HG02884 (cell line): ENCODE data around the gene KIAA0930.

Source experiments
- ATAC-seq: cut with Tn5 transposase; IDR thresholded peaks from one replicate; pipeline ENCODE4 v1.9.1; 2021; ENCODE audit warnings: mild to moderate bottlenecking, moderate library complexity; ENCODE audit not compliant: unreplicated experiment

The KIAA0930 gene

DNA sequence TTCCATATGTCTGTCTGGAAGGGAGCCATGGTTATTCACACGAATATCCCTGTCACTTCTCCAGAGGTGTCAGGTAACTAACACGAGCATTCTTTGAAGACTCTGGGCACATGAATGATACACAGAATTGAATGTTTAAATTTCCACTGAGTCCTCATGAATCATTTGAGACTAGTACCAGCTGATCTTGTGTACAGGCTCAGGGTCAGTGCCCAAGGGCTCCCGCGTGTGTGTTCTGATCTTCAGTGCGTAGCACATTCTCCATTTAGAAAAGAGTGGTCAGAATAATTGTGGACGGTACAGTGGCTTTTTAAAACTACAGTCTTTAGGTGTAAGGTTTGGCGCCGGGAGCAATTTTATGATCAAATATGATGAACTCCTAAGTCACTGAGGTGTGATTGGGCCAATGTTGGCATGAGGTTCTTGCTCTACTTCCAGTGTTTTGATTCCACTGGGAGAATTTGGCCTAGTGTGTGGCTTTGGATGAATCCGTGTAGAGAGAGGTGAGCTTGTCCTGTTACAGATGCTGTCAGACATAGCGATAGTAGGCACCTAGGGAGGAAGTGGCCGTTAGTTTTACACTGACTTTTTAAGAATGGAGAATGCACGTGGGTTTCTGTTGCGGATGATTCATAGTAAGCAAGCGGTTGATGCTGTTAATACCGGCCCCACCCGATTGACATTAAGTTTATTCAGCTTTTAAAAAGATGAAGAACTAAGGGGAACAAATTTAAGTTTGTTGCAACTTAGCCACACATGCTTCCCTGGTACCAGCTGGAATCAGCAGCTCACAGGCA, 54.8 kb downstream of the KIAA0930 start:
- ATAC-seq: no peak

DNA sequence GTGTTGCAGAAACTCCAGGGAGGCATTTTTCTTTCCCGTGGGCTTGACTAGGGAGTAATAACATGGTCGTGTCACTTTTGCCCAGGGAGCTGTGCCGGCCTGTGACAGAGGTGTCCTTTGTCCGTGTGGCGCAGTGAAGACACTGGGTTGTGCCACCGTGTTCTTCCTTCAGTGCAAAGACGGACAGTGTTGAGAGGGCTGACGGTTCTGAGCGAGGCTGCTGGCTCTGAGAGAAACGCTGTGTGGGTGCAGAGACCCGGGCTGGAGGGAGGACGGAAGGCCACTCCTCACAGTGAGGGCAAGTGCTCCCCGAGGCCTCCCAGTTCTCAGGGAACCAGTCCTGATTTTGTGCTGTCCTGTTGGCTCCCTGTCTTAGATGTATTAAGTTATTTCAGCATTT, 56.7 kb downstream of the KIAA0930 start:
- ATAC-seq: no peak

DNA sequence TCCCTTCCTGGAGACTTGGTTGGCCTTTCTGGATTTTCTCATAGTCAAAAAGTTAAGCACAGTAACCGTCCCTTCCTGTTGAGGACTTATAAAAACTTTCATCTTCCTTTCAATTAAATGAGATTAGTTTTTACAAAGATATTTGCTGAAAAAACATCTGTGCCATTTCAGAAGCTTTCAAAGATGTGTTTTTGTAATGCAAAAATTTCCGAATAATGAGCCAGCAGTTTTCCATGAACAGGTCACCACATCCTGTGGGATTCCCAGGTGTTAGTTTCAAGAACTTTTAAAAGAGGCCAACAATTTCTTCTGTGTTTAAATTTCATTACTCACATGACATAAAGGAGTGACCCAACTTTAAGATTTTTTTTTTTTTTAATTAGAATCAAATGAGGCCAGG, 58.9 kb downstream of the KIAA0930 start:
- no peak for ATAC-seq

DNA sequence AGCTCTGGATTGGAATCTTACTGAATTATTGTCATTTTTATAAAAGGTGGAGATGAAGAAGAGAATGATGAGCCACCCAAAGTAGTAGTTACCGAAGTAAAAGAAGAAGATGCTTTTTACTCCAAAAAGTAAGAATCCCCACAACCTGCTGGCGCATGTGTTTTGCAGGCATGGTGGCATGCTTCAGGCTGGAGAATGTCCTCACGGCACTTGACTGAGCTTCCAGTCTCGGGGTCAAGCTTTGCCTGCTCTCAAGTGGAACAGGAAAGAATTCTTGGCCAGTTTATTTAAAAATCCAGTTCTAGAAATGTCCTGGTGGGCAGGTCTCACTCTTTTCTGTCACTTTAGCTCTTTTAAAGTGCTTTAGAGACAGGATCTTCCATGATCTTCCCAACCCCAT, 59.5 kb downstream of the KIAA0930 start:
- no peak for ATAC-seq

DNA sequence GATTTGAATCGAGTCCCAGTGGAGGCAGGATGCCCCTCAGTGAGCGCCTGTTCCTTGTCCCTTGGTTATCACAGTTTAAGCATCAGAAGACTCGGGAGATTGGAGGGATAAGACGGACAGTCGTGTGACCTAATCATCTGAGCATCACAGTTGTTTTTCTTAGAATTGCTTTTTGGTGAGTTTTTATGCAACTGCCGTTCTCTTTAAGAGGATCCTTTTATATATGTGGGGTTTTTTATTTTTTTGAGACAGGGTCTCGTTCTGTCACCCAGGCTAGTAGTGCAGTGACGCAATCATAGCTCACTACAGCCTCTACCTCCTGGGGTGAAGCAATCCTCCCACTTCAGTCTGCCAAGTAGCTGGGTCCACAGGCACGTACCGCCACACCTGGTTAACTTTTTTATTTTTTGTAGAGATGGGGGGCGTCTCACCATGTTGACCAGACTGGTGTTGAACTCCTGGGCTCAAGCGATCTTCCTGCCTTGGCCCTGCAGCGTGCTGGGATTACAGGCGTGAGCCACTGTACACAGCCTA, 60.5 kb downstream of the KIAA0930 start:
- no peak for ATAC-seq

DNA sequence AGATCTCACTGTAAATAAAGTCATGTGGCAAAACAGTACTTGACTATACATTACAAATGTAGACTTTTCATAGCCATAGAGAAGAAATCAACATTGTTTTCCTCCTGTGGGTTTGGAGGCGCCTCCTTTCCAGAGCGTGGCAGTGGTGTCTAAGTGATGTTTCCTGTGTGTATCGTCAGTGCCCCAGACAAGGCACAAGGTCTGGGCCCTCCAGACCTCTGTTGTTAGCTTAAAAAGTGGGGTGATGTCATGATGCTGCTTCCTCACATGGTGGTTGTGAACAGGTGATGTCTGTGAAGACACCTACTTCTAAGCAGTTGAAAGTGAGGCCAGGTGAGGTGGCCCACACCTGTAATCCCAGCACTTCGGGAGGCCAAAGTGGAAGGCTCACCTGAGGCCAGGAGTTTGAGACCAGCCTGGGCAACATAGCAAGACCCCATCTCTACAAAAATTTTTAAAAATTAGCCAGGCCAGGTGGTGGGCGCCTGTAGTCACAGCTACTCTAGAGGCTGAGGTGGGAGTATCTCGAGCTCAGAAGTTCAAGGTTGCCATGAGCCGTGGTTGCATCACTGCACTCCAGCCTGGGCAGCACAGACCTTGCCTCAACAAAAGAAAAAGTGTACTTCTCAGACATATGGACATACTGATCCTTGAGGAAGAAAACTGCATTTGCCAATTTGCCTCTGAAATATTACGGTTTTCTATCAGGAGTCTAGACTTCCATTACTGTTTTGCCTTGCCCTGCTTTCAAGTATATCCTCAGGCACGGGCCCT, 61.2 kb downstream of the KIAA0930 start:
- ATAC-seq: no peak

DNA sequence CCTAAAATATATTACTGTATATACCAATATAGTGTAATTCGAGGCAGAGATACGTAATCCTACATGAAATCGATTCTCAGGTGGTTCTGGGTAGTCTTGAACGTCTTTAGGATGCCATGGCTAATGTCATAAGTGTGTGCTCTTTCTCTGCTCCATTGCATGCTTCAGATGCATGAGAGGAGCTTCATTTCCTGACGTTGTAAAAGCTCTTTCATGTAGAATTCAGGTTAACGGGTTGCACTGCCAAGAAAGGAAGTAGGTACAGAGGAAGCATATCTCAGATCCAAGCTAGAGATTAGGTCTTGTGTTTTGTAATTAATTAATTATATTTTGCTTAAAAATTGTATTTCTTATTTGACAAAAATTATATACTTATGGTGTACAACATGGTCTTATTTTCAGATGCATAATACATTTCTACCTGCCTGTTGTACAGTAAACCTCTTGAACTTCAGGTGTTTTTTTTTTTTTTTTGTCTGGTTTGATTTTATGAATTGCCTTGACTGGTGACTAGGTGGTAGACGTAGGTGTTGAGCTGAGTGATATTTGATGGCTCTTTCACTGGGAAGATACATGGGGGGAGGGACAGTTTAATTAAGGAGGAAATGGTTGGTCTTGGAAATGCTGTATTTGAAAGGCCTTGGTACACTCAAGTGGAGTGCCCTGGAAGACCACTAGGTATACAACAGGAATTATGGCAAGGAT, 67.7 kb downstream of the KIAA0930 start:
- ATAC-seq: no peak

DNA sequence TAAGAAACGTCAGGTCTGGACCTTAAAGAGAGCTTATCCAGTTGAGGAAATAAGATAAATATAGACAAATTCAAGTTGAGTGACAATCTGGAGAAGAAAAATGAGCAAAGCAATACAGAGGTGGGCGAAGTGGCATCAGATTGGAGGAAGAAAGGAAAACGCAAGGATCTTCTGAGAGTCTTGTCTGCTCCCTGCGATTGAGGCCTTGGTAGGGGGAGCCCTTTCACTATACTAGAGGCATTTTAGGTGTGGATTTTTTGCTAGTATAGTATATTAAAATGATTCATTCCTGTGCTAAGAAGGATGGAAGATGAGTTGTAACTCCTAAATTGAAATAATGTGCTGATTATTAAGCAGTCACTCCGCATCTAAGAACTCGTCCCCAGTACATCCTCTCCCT, 68.9 kb downstream of the KIAA0930 start:
- ATAC-seq: no peak

DNA sequence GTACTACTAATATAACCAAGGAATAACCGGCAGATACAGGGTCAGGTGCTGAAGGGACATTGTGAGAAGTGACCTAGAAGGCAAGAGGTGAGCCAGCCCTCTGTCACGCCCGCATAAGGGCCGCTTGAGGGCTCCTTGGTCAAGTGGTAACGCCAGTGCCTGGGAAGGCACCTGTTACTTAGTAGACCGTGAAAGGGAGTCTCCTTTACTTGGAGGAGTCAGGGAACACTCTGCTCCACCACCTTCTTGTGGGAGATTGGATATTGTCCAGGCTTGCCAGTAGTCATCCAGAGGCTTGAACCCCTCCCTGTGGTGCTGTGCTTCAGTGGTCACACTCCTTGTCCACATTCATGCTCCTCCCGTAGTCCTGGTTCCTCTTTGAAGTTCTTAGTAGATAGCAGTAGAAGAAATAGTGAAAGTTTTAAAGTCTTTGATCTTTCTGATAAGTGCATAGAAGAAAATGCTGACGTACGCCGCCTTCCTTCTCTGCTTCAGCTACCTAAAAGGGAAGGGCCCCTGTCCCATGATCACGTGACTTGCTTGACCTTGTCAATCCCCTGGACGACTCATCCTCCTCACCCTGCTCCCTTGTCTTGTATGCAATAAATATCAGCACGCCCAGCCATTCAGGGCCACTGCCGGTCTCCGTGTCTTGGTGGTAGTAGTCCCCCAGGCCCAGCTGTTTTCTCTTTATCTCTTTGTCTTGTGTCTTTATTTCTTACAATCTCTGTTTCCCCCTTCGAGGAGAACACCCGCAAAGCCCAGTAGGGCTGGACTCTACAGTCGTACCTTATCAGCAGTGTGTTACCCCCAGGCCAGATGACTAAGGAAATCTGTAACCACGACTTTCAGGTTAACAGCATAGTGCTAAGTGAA, 70.9 kb downstream of the KIAA0930 start:
- no peak for ATAC-seq

DNA sequence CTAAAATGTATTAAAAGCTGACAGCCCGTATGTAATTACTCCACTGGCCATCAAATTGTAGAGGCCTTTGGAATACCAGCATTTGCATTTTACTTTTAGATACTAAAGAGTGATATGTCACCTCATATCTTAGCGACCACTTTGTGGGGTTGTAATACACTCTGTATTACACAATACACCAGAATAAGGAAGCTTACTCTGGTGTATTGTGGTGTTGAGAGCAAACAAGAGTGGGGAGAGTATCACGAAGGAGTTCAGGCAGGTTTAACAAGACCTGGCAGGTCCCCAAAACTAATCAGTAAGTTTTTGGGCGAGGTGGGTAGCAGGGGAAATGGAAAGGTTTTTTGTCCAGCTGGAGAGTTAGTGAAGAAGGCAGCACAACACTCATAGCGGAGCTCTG, 73.8 kb downstream of the KIAA0930 start:
- no peak for ATAC-seq

DNA sequence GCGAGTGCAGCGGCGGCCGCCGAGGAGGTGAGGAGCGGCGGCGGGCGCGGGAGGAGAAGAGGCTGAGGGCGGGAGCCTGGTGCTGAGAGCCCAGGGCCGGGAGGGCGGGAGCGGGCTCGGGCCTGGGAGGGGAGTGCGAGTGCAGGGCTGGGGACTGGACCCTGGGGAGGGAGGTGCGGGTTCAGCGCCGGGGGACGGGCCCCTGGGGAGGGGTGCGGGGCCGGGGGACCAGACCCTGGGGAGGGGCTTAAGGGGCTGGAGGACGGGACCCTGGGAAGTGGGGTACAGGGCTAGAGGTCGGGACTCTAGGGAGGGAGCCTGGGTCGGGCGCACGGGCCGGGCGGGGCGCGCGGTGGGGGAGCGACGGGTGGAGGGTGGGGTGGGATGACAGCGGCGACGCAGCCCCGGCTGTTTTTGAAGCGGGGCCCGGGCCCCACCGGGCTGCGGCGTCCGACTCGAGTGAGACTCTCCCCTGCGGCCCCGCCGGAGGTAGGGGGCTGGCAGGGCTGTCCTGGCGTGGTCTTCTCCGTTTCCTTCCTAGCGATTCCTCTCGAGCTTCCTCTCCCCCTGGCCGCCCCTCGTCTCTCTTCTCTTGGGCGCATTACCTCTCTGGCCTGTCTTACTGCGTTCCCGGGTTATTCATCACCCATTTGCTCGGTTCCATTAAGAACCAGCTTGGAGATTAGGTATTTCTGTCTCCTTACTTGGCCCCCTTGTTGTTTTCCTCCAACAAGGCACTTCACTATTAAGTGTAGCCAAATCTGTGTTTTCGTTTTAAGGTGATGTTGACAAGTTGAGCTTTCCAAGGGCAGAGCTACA, 76.2 kb downstream of the KIAA0930 start:
- no peak for ATAC-seq

DNA sequence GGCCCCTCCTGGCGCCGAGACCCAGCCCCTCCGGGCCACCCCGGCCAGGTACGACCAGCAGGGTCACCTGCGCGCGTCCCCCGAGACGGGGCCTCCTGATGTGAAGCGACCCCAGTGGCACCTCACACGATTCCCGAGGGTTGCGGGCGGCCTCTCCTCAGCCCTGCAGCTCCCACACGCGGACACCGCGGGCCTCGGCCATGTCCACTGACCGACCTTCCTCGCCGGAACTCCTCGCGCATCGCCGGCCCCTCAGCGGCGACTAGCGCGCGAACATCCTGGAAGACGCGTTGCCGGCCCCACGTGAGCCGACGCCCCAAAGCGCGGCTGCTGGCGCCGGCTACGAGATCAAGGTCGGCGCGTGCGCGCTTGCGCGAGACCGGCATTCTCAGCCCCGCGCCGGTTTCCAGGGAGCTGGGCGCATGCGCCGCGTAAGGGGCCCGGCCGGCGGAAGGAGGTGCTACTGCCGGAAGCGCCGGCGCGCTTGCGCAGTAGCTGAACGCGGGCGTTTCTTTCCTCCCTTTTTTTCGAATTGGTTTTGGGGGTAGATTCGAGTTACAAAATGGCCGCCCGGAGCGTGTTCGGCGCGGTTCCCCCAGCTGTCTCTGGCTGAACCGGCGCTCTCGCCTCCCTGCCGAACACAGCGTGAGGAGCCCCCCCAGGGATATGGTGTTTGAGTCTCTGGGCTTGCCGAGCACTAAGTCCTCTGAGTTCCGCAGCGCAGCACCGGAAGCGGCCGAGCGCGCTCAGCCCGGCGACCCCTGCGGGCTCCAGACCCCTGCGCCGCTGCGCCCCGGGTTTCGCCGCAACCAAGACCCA, 77.0 kb downstream of the KIAA0930 start, which contains the start of gene NUP50:
Gene NUP50 (plus strand): TSS at position 475 of the 819 bp plus-strand sequence. CDS start 4,253 bp downstream, outside the sequence.
- ATAC-seq: peak; percentile 82

DNA sequence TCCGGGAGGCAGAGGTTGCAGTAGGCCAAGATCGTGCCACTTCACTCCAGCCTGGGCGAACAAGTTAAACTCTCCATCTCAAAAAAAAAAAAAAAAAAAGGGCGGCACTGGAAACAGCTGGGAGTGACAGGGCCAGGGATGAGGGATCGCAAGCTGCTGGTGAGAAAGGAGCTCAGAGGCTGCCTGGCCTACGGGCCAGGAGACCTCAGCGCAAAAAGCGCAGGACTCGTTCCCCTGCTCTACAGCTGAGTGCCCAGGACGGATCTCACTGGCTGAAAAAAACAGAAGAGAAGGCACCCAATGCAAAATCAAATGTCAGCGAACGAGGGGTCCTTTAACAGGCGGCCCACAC, 77.6 kb downstream of the KIAA0930 start:
- no peak for ATAC-seq

DNA sequence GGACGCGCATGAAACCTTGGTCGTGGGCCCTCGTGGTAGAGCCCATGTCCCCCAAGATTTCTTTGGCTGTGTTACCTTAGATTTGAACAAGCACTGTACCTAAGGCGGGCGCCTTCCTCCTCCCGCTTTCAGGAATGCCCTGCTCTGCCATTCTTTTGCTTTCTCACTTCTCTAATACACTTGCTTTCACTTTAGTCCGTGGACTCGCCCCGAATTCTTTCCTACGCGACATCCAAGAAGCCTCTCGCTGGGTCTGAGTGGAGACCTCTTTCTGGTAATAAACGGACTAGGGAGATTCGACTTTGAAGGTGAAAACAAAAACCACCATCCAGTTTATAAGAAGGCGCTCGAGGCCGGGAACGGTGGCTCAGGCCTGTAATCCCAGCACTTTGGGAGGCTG, 78.2 kb downstream of the KIAA0930 start:
- ATAC-seq: no peak

DNA sequence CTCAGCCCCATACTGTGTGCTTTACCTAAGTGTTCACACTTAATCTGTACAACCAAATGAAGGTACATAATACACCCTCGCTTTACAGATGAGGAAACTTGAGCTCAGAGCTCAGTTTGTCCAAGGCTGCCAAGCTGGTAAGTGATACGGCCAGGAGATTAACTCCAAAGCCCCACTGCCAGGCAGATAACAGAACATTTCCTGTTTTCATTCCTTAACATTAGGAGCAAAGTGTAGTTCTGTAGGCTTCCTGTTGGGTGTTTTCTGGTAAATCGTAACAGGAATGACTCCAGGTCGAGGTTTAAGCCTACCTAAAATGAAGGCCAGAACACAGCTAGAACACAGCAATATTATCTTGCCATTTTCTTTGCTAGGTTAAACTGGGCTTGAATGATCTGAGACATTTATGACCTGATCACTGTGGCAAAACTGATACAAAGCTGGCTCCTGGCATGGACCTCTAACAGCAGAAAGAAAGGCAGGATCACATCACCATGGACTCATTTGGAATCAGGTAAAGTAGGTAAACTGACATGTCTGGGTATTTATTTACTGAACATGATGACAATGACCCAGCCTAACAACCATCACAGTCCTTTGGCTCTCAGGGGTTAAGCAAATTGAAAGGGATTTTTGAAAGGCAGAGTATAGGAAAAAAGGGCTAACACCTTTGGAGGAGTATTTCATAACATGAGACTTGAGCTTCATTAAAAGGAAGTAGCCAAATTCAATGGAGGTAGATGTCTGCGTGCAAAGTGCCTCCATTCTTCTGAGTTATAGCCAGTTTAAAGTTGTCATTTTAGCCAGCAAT, 80.8 kb downstream of the KIAA0930 start:
- no peak for ATAC-seq

DNA sequence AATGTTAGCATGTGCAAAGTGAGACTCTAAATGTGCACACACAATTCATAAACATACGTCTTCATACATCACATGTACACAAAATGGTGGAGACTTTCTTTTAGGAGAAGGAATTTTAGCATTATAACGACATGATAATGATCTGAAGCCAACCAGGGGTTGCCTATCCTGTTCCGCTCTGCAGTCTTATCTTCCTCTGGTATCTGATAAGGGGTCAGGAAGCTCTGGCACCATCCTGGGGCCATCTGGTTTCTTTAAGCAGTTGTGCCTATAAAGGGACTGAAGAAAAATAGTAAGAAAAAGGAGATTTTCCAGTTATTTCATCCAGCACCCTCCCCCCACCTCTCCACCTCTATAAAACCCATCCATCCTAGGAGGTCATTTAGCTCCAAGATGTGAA, 82.8 kb downstream of the KIAA0930 start:
- ATAC-seq: no peak

DNA sequence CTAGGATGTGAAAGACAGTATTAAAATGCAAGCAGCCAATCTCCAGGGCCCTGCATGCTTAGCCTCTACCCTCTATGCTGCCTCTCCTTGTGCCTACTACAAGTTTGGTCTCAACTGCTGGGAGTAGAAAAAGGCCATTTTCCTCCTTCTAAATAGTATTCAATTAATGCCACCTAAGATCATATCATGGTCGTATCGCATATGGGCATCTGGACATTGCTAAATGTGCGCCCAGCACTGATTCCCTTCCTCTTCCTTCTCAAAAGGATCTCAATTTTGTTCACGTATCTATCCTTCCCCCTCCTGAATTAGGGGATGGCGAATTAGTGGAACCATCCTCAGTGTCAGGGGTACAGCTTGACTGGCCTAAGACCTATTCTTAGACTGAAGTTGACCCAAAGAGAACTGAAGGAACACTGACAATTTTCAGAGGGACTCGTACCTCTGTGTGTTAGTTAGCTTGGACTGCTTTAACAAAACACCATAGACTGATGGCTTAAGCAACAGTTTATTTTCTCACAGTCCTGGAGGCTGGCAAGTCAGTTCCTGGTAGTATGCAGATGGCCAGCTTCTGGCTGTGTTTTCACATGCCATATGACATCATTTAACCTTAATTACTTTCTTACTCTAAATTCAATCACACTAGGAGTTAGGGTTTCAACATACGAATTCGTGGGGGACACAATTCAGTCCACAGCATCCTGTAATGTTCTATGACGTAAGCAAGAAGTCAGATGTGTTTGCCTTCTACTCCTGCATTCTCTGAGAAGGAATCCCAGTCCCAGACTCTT, 85.4 kb downstream of the KIAA0930 start:
- ATAC-seq: no peak
